SU-DHL-6 (cell line): ENCODE results near the gene PVR.

ENCODE experiments used
- H2AFZ ChIP-seq: fragments of 200-600 bp; sonication (generic); 2 replicates; pipeline ENCODE4 v1.6.1; 2014; ENCODE audit warnings: low read depth, mild to moderate bottlenecking, moderate library complexity, mixed read lengths, antibody characterized with exemption, low read length; ENCODE audit not compliant: severe bottlenecking
- H3F3A ChIP-seq: fragments of 200-600 bp; shearing (Covaris generic); 2 replicates; pipeline ENCODE4 v1.6.0; 2016; ENCODE audit warnings: antibody characterized with exemption, mild to moderate bottlenecking; ENCODE audit not compliant: insufficient read depth
- H3K27ac ChIP-seq: fragments of 200-600 bp; sonication (generic); 2 replicates; pipeline ENCODE4 v1.5.1; 2016; ENCODE audit warnings: low read depth, mild to moderate bottlenecking, low read length, moderate library complexity, mixed read lengths
- H3K27me3 ChIP-seq: fragments of 200-600 bp; sonication (generic), shearing (Covaris generic); 2 replicates; pipeline ENCODE4 v1.6.0; 2014; ENCODE audit warnings: mild to moderate bottlenecking, low read length
- H3K36me3 ChIP-seq: fragments of 200-600 bp; sonication (generic); 2 replicates; pipeline ENCODE4 v1.6.1; 2014; ENCODE audit warnings: mild to moderate bottlenecking, low read length, mixed read lengths
- H3K4me2 ChIP-seq: fragments of 300-600, 200-600 bp; shearing (Covaris generic), sonication (generic); 2 replicates; pipeline ENCODE4 v1.6.0; 2014; ENCODE audit warnings: low read length, low read depth, mild to moderate bottlenecking; ENCODE audit not compliant: poor library complexity, severe bottlenecking
- H3K4me3 ChIP-seq: fragments of 200-600 bp; sonication (generic); 2 replicates; pipeline ENCODE4 v1.5.1; 2014; ENCODE audit warnings: antibody characterized with exemption, low read length, mild to moderate bottlenecking, mixed read lengths; ENCODE audit not compliant: insufficient read depth, poor library complexity, severe bottlenecking
- H3K79me2 ChIP-seq: fragments of 200-600 bp; sonication (generic); 2 replicates; pipeline ENCODE4 v1.6.1; 2014; ENCODE audit warnings: mild to moderate bottlenecking, low read length, moderate library complexity; ENCODE audit not compliant: insufficient read depth
- H3K9ac ChIP-seq: fragments of 200-600 bp; sonication (generic); 2 replicates; pipeline ENCODE4 v1.7.0; 2014; ENCODE audit warnings: mild to moderate bottlenecking, low read length
- H3K9me2 ChIP-seq: fragments of 200-600 bp; sonication (generic); replicated peaks from 2 replicates; pipeline ENCODE4 v1.6.1; 2014; ENCODE audit warnings: low read length; ENCODE audit not compliant: insufficient read depth
- H3K9me3 ChIP-seq: fragments of 200-600 bp; sonication (generic); 2 replicates; pipeline ENCODE4 v1.6.1; 2014; ENCODE audit warnings: low read length, mixed read lengths; ENCODE audit not compliant: insufficient read depth
- H4K20me1 ChIP-seq: fragments of 200-600 bp; sonication (generic); 2 replicates; pipeline ENCODE4 v1.6.1; 2014; ENCODE audit warnings: low read depth, mild to moderate bottlenecking, antibody characterized with exemption, low read length, moderate library complexity, mixed read lengths
- CTCF ChIP-seq: fragments of 200-600 bp; sonication (generic); IDR thresholded peaks from one replicate; pipeline ENCODE4 v1.5.1; 2017; ENCODE audit warnings: antibody characterized with exemption, mild to moderate bottlenecking, low read length, moderate library complexity; ENCODE audit not compliant: insufficient read depth, poor library complexity, severe bottlenecking
- EZH2phosphoT487 ChIP-seq: fragments of 200-600 bp; sonication (generic), shearing (Covaris generic); conservative IDR thresholded peaks from 2 replicates; pipeline ENCODE4 v1.6.1; 2018; ENCODE audit warnings: mild to moderate bottlenecking, antibody characterized with exemption, low read length, moderate library complexity, mixed read lengths

PVR gene

GRCh38 chr19:44620667-44621066 lies 23.0 kb upstream of the PVR start:
- H3K4me3 ChIP-seq: no peak overlapping the region
- no peaks in the 10 kb centered on the region for H3K9me2 ChIP-seq
- H3K27me3 ChIP-seq: no peaks in the 10 kb centered on the region
- TF ChIP-seq EZH2phosphoT487 (no peak), CTCF (no peak)
- H3K79me2 ChIP-seq: no peaks in the 10 kb centered on the region
- H3K4me2 ChIP-seq: no peak overlapping the region
- no peak overlapping the region for H3K9ac ChIP-seq
- no peaks in the 10 kb centered on the region for H4K20me1 ChIP-seq
- H3K9me3 ChIP-seq: no peaks in the 10 kb centered on the region
- H3K27ac ChIP-seq: no peak overlapping the region
- no peaks in the 10 kb centered on the region for H3F3A ChIP-seq
- H2AFZ ChIP-seq: no peak overlapping the region
- no peaks in the 10 kb centered on the region for H3K36me3 ChIP-seq

GRCh38 chr19:44621367-44621766 lies 22.3 kb upstream of the PVR start:
- TF ChIP-seq CTCF (no peak), EZH2phosphoT487 (no peak)
- no peak overlapping the region for H3K4me2 ChIP-seq
- no peak overlapping the region for H3K9ac ChIP-seq
- no peaks in the 10 kb centered on the region for H3K36me3 ChIP-seq
- no peak overlapping the region for H3K4me3 ChIP-seq
- H3K79me2 ChIP-seq: no peaks in the 10 kb centered on the region
- H3K9me3 ChIP-seq: no peaks in the 10 kb centered on the region
- no peaks in the 10 kb centered on the region for H3F3A ChIP-seq
- no peaks in the 10 kb centered on the region for H4K20me1 ChIP-seq
- no peaks in the 10 kb centered on the region for H3K9me2 ChIP-seq
- no peak overlapping the region for H2AFZ ChIP-seq
- no peak overlapping the region for H3K27ac ChIP-seq
- H3K27me3 ChIP-seq: no peaks in the 10 kb centered on the region

- no peaks in the 10 kb centered on the region for H3K9me3 ChIP-seq
- H3K9me2 ChIP-seq: no peaks in the 10 kb centered on the region
- H3K4me3 ChIP-seq: no peak overlapping the region
- no peaks in the 10 kb centered on the region for H4K20me1 ChIP-seq
- H3F3A ChIP-seq: no peaks in the 10 kb centered on the region
- H3K27ac ChIP-seq: no peak overlapping the region
- no peak overlapping the region for H3K4me2 ChIP-seq
- H3K27me3 ChIP-seq: no peaks in the 10 kb centered on the region
- no peaks in the 10 kb centered on the region for H3K79me2 ChIP-seq
- TF ChIP-seq CTCF: no peak
- TF ChIP-seq EZH2phosphoT487: no peak
- no peak overlapping the region for H2AFZ ChIP-seq
- H3K9ac ChIP-seq: no peak overlapping the region
- H3K36me3 ChIP-seq: no peaks in the 10 kb centered on the region
These were observed 20.6 kb upstream of the PVR start for GRCh38 chr19:44623080-44623479.

- H3K36me3 ChIP-seq: no peaks in the 10 kb centered on the region
- no peaks in the 10 kb centered on the region for H3K9me2 ChIP-seq
- H3K27me3 ChIP-seq: no peaks in the 10 kb centered on the region
- no peaks in the 10 kb centered on the region for H3F3A ChIP-seq
- H3K9ac ChIP-seq: no peak overlapping the region
- H3K79me2 ChIP-seq: no peaks in the 10 kb centered on the region
- H3K9me3 ChIP-seq: no peaks in the 10 kb centered on the region
- TF ChIP-seq CTCF (no peak), EZH2phosphoT487 (no peak)
- no peak overlapping the region for H3K4me3 ChIP-seq
- H3K4me2 ChIP-seq: no peak overlapping the region
- H3K27ac ChIP-seq: no peak overlapping the region
- H2AFZ ChIP-seq: no peak overlapping the region
- H4K20me1 ChIP-seq: no peaks in the 10 kb centered on the region
These were observed 20.1 kb upstream of the PVR start for GRCh38 chr19:44623626-44624025.
